Gastroesophageal sphincter (tissue), 3 donors: Measurements from ENCODE around the gene OPCML.

Source experiments
- EP300 ChIP-seq: sonication (generic); formaldehyde crosslinking; IDR thresholded peaks from one replicate; pipeline ENCODE4 v1.6.1; 2017; ENCODE audit warnings: antibody characterized with exemption, mild to moderate bottlenecking
- POLR2A ChIP-seq, 2 donors: fragments of 450-650 bp; IDR thresholded peaks; one replicate each; pipeline ENCODE4 v1.6.1; 2017; ENCODE audit warnings: antibody characterized with exemption in 2 of 2, mild to moderate bottlenecking in 2 of 2, moderate library complexity in 1 of 2
- POLR2AphosphoS5 ChIP-seq: sonication (generic); formaldehyde crosslinking; IDR thresholded peaks from one replicate; pipeline ENCODE4 v1.6.1; 2017; ENCODE audit warnings: antibody characterized with exemption
- TF ChIP-seq, protein P1 (sequence below), 4 experiments: fragments of 200-600 bp in 2 of 4; fragments of 450-650 bp in 2 of 4; sonication (generic) in 1 of 4; IDR thresholded peaks; one replicate each; pipeline ENCODE4 v1.5.1; 2017 to 2019; ENCODE audit warnings: antibody characterized with exemption in 4 of 4, mild to moderate bottlenecking in 2 of 4, moderate library complexity in 2 of 4

DNA sequence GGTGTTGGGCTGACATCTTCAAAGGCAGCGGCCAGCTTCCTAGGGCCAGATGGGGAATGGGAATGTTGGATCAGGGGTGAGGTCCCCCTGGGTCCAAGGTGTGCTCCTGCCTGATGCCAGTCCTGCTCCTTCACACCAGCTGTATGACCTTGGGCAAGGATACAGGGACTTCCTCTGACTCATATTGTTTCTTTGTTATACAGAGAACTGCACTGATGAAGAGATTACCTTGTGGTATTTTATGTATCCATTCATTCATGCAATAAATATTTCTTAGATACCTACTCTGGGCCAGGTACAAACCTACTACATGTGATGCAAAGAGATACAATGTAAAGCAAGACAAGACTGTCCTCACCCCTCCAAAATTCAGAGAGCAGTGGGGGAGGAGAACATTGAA is 3.9 kb upstream of the OPCML start:
- TF ChIP-seq, protein P1, sequence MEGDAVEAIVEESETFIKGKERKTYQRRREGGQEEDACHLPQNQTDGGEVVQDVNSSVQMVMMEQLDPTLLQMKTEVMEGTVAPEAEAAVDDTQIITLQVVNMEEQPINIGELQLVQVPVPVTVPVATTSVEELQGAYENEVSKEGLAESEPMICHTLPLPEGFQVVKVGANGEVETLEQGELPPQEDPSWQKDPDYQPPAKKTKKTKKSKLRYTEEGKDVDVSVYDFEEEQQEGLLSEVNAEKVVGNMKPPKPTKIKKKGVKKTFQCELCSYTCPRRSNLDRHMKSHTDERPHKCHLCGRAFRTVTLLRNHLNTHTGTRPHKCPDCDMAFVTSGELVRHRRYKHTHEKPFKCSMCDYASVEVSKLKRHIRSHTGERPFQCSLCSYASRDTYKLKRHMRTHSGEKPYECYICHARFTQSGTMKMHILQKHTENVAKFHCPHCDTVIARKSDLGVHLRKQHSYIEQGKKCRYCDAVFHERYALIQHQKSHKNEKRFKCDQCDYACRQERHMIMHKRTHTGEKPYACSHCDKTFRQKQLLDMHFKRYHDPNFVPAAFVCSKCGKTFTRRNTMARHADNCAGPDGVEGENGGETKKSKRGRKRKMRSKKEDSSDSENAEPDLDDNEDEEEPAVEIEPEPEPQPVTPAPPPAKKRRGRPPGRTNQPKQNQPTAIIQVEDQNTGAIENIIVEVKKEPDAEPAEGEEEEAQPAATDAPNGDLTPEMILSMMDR (IDR thresholded peaks at IDR 0.05), result no peak
- no peak for TF ChIP-seq EP300
- no peak for TF ChIP-seq POLR2A (IDR thresholded peaks at IDR 0.05)
- TF ChIP-seq POLR2AphosphoS5, result no peak
